GM11168 (cell line): ENCODE data around the gene AGBL1.
"Not testable (repeated sequence)": the region's sequence is repeated elsewhere in the genome, so short reads cannot be mapped to it uniquely, and the experiment has no call there.

Experiments used
- in situ Hi-C: fragments of 300-500 bp; cut with MboI; formaldehyde crosslinking; loops from one replicate; pipeline ENCODE4 v1.12.0; 2022; ENCODE audit warnings: low sequenced_read_pairs; ENCODE audit not compliant: unreplicated experiment

The AGBL1 gene

GRCh38 chr15:86481720-86482119 lies 402.0 kb downstream of the AGBL1 start:
- in situ Hi-C loops = no loop called here

- in situ Hi-C loops = no loop called here
Measured at GRCh38 chr15:86483936-86484335, 404.3 kb downstream of the AGBL1 start.

- in situ Hi-C loops = no loop called here
Measured at GRCh38 chr15:86488046-86488445, 408.4 kb downstream of the AGBL1 start.

- in situ Hi-C loops = no loop called here
Measured at GRCh38 chr15:86489981-86490380, 410.3 kb downstream of the AGBL1 start.

GRCh38 chr15:86491118-86491517 lies 411.4 kb downstream of the AGBL1 start:
- in situ Hi-C loops = no loop called here

GRCh38 chr15:86493884-86494283 lies 414.2 kb downstream of the AGBL1 start:
- in situ Hi-C loops = no loop called here

GRCh38 chr15:86494475-86494874 lies 414.8 kb downstream of the AGBL1 start:
- in situ Hi-C loops = no loop called here

GRCh38 chr15:86502301-86502700 lies 422.6 kb downstream of the AGBL1 start:
- in situ Hi-C loops = no loop called here

GRCh38 chr15:86505951-86506350 lies 426.3 kb downstream of the AGBL1 start:
- in situ Hi-C loops = no loop called here

GRCh38 chr15:86506401-86506800 lies 426.7 kb downstream of the AGBL1 start:
- in situ Hi-C loops = no loop called here

- in situ Hi-C loops = no loop called here
Measured at GRCh38 chr15:86515625-86516024, 436.0 kb downstream of the AGBL1 start.

- in situ Hi-C loops = no loop called here
Measured at GRCh38 chr15:86522721-86523120, 443.1 kb downstream of the AGBL1 start.

- in situ Hi-C loops = no loop called here
Measured at GRCh38 chr15:86526938-86527690, 447.4 kb downstream of the AGBL1 start.

- in situ Hi-C loops = not testable (repeated sequence)
Measured at GRCh38 chr15:86528094-86528493, 448.4 kb downstream of the AGBL1 start.

GRCh38 chr15:86538141-86538540 lies 458.5 kb downstream of the AGBL1 start:
- in situ Hi-C loops = no loop called here

- in situ Hi-C loops = no loop called here
Measured at GRCh38 chr15:86540840-86541467, 461.3 kb downstream of the AGBL1 start.

- in situ Hi-C loops = no loop called here
Measured at GRCh38 chr15:86541540-86541939, 461.9 kb downstream of the AGBL1 start.

GRCh38 chr15:86550075-86550474 lies 470.4 kb downstream of the AGBL1 start:
- in situ Hi-C loops = no loop called here

- in situ Hi-C loops = no loop called here
Measured at GRCh38 chr15:86553108-86553507, 473.4 kb downstream of the AGBL1 start.

- in situ Hi-C loops = no loop called here
Measured at GRCh38 chr15:86555098-86555497, 475.4 kb downstream of the AGBL1 start.

GRCh38 chr15:86555939-86556338 lies 476.3 kb downstream of the AGBL1 start:
- in situ Hi-C loops = no loop called here
